ENCODE measurements around the gene FAM110A. TPM values are rescaled to one million over a fixed set of nuclear protein-coding genes. Genes with fewer than 3 reads are reported as not detected.
A peak's percentile ranks its signal among the peaks of the same experiment; 100 is the strongest.

The FAM110A gene
- total RNA-seq, 2 donors from 2014 or later, result 5.7 to 5.8 TPM

DNA sequence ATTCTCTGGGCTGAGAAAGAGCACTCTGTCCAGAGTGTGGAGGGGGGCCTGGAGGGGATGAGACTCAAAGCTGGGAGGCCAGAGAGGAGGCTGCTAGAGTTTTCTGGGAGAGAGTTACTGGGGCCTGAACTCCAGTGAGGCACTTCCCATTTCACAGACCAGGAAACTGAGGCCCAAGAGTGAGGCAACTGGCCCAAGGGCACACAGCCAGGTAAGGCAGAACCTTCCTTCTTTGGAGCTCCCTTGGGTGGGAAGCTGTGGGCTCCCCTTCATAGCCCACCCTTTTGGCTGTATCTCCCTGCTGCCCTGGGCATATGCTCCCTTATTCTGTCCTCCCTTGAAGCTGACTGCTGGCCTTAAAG, 48.2 kb downstream of the FAM110A start:
- Histone ChIP-seq H3K27me3 (no peaks in the 10 kb centered on the region), H3K36me3 (no peaks in the 10 kb centered on the region)
- TF ChIP-seq, protein P1, sequence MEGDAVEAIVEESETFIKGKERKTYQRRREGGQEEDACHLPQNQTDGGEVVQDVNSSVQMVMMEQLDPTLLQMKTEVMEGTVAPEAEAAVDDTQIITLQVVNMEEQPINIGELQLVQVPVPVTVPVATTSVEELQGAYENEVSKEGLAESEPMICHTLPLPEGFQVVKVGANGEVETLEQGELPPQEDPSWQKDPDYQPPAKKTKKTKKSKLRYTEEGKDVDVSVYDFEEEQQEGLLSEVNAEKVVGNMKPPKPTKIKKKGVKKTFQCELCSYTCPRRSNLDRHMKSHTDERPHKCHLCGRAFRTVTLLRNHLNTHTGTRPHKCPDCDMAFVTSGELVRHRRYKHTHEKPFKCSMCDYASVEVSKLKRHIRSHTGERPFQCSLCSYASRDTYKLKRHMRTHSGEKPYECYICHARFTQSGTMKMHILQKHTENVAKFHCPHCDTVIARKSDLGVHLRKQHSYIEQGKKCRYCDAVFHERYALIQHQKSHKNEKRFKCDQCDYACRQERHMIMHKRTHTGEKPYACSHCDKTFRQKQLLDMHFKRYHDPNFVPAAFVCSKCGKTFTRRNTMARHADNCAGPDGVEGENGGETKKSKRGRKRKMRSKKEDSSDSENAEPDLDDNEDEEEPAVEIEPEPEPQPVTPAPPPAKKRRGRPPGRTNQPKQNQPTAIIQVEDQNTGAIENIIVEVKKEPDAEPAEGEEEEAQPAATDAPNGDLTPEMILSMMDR (IDR thresholded peaks at IDR 0.05), result no peak

GRCh38 chr20:884983-885952, 51.8 kb downstream of the FAM110A start:
- Histone ChIP-seq H3K9me3 (no peaks in the 10 kb centered on the region), H3K4me1 (peaks cover 0 to 12% of the 10 kb centered on the region in 2 donors), H3K27ac (no peak overlapping the region), H3K4me3 (no peak overlapping the region), H3K27me3 (no peaks in the 10 kb centered on the region), H3K36me3 (no peaks in the 10 kb centered on the region)
- DNase-seq (ENCODE audit: low spot score), result peak; percentile 77
- TF ChIP-seq, protein P1 (IDR thresholded peaks at IDR 0.05), result peak in 1 of 2 donors; percentile 38

More for the DNA sequence above, 48.2 kb downstream of the FAM110A start:
- no peak overlapping the region for H3K27ac ChIP-seq
- H3K4me3 ChIP-seq, result no peak overlapping the region
- H3K4me1 ChIP-seq, result peaks cover 0 to 8% of the 10 kb centered on the region in 2 donors
- no peak for DNase-seq (ENCODE audit: low spot score)
- H3K9me3 ChIP-seq, result no peaks in the 10 kb centered on the region

- H3K9me3 ChIP-seq, result no peaks in the 10 kb centered on the region
- H3K4me1 ChIP-seq, result peaks cover 0 to 27% of the 10 kb centered on the region in 2 donors
- H3K27ac ChIP-seq, result no peak overlapping the region
- DNase-seq (ENCODE audit: low spot score), result no peak
- H3K36me3 ChIP-seq, result no peaks in the 10 kb centered on the region
- TF ChIP-seq, protein P1 (IDR thresholded peaks at IDR 0.05), result no peak
- H3K27me3 ChIP-seq, result no peaks in the 10 kb centered on the region
- no peak overlapping the region for H3K4me3 ChIP-seq
Observed at GRCh38 chr20:887137-887536, 53.6 kb downstream of the FAM110A start.

- Histone ChIP-seq H3K4me1 (peaks cover 0 to 27% of the 10 kb centered on the region in 2 donors), H3K9me3 (no peaks in the 10 kb centered on the region), H3K4me3 (no peak overlapping the region), H3K27ac (no peak overlapping the region), H3K27me3 (no peaks in the 10 kb centered on the region), H3K36me3 (no peaks in the 10 kb centered on the region)
- DNase-seq (ENCODE audit: low spot score), result no peak
- TF ChIP-seq, protein P1 (IDR thresholded peaks at IDR 0.05), result no peak
Observed at GRCh38 chr20:888057-888456, 54.5 kb downstream of the FAM110A start.

GRCh38 chr20:889106-889505, 55.6 kb downstream of the FAM110A start:
- Histone ChIP-seq H3K27me3 (no peaks in the 10 kb centered on the region), H3K9me3 (no peaks in the 10 kb centered on the region), H3K4me1 (peaks cover 0 to 27% of the 10 kb centered on the region in 2 donors), H3K4me3 (no peak overlapping the region), H3K36me3 (no peaks in the 10 kb centered on the region), H3K27ac (no peak overlapping the region)
- TF ChIP-seq, protein P1 (IDR thresholded peaks at IDR 0.05), result no peak
- no peak for DNase-seq (ENCODE audit: low spot score)
